ENCODE results near the gene NCOR2. TPM values are rescaled to one million over a fixed set of nuclear protein-coding genes. Genes with fewer than 3 reads are reported as not detected.

Gene NCOR2
- total RNA-seq, 1 experiment from 2014 or later = 326 TPM

- peaks cover 10% of the 10 kb centered on the region for H3K9me3 Mint-ChIP-seq
- DNase-seq (ENCODE audit: low spot score) = no peak
- H3K27ac Mint-ChIP-seq = peak overlapping the region; percentile 74
- peaks cover 47% of the 10 kb centered on the region for H3K4me1 Mint-ChIP-seq
- H3K36me3 Mint-ChIP-seq = peaks cover 39% of the 10 kb centered on the region
- H3K4me3 Mint-ChIP-seq = no peak overlapping the region
- POLR2A ChIA-PET = no interaction called here
- TF ChIP-seq CDX4 (CRISPR knock-in tag; IDR thresholded peaks at IDR 0.05; ENCODE audit: borderline replicate concordance) = no peak
- no peak for TF ChIP-seq ESRRA (CRISPR knock-in tag; IDR thresholded peaks at IDR 0.05; ENCODE audit: borderline replicate concordance)
- no peak for TF ChIP-seq PRRX2 (CRISPR knock-in tag; IDR thresholded peaks at IDR 0.05)
- TF ChIP-seq ZNF671 (CRISPR knock-in tag; IDR thresholded peaks at IDR 0.05) = no peak
- no peak for TF ChIP-seq NR1H2 (CRISPR knock-in tag; IDR thresholded peaks at IDR 0.05)
- no peak for TF ChIP-seq NR2C2 (CRISPR knock-in tag; IDR thresholded peaks at IDR 0.05)
- TF ChIP-seq ZSCAN18 (CRISPR knock-in tag; IDR thresholded peaks at IDR 0.05) = no peak
- TF ChIP-seq JUN (CRISPR knock-in tag; IDR thresholded peaks at IDR 0.05) = no peak
- no peaks in the 10 kb centered on the region for H3K27me3 Mint-ChIP-seq (ENCODE audit: low read depth)
- ATAC-seq = no peak
- CTCF ChIA-PET = no interaction called here
Observed at GRCh38 chr12:124533456-124533855, 34.0 kb downstream of the NCOR2 start.

- Mint-ChIP-seq H3K27ac (peak overlapping the region; percentile 74), H3K36me3 (peaks cover 39% of the 10 kb centered on the region), H3K9me3 (peaks cover 10% of the 10 kb centered on the region), H3K4me3 (no peak overlapping the region), H3K4me1 (peaks cover 47% of the 10 kb centered on the region), H3K27me3 (ENCODE audit: low read depth) (no peaks in the 10 kb centered on the region)
- TF ChIP-seq ZNF263 (CRISPR knock-in tag; IDR thresholded peaks at IDR 0.05; ENCODE audit: low read depth) (peak; percentile 72; the same call in 1 of the 2 replicates), GRHL2 (CRISPR knock-in tag; IDR thresholded peaks at IDR 0.05; ENCODE audit: insufficient replicate concordance, severe bottlenecking) (no peak), GTF2I (CRISPR knock-in tag; conservative IDR thresholded peaks at IDR 0.05) (no peak), ZNF423 (CRISPR knock-in tag; IDR thresholded peaks at IDR 0.05) (peak; percentile 66), ZNF425 (CRISPR knock-in tag; conservative IDR thresholded peaks at IDR 0.05) (no peak), ZNF219 (CRISPR knock-in tag; IDR thresholded peaks at IDR 0.05; ENCODE audit: borderline replicate concordance) (no peak)
- no peak for ATAC-seq
- POLR2A ChIA-PET = no interaction called here
- CTCF ChIA-PET = no interaction called here
- DNase-seq (ENCODE audit: low spot score) = no peak
Observed at GRCh38 chr12:124532967-124533366, 34.4 kb downstream of the NCOR2 start.

- ATAC-seq = no peak; the same call in 1 of the 2 replicates
- peaks cover 52% of the 10 kb centered on the region for H3K4me1 Mint-ChIP-seq
- TF ChIP-seq IRF2 (CRISPR knock-in tag; IDR thresholded peaks at IDR 0.05; ENCODE audit: borderline replicate concordance, low read depth) = no peak
- no peak for TF ChIP-seq ERG (CRISPR knock-in tag; IDR thresholded peaks at IDR 0.05)
- TF ChIP-seq ESRRA (CRISPR knock-in tag; IDR thresholded peaks at IDR 0.05; ENCODE audit: borderline replicate concordance) = no peak
- TF ChIP-seq ZMAT4 (CRISPR knock-in tag; IDR thresholded peaks at IDR 0.05) = no peak
- no peak for TF ChIP-seq JAZF1 (CRISPR knock-in tag; IDR thresholded peaks at IDR 0.05)
- no peak for TF ChIP-seq NR3C1 (CRISPR knock-in tag; conservative IDR thresholded peaks at IDR 0.05; ENCODE audit: low read depth)
- no peak for TF ChIP-seq ARID4B (CRISPR knock-in tag; IDR thresholded peaks at IDR 0.05; ENCODE audit: borderline replicate concordance)
Observed at GRCh38 chr12:124532331-124532750, 35.1 kb downstream of the NCOR2 start.

More at GRCh38 chr12:124532331-124532750, 35.1 kb downstream of the NCOR2 start:
- Mint-ChIP-seq H3K36me3 (peaks cover 38% of the 10 kb centered on the region), H3K4me3 (no peak overlapping the region), H3K9me3 (peaks cover 10% of the 10 kb centered on the region), H3K27me3 (ENCODE audit: low read depth) (no peaks in the 10 kb centered on the region), H3K27ac (no peak overlapping the region)
- CTCF ChIA-PET = interaction anchor here (0.6 kb wide), 1 partner anchor 143 kb away, joined by 3 read pairs; no protein-coding TSS in a partner anchor
- POLR2A ChIA-PET = no interaction called here
- no peak for DNase-seq (ENCODE audit: low spot score)

All from WTC11 (cell line).